ENCODE measurements around the gene ACTL6A.

ACTL6A gene

GRCh38 chr3:179610066-179610465, 47.3 kb downstream of the ACTL6A start:
- Histone ChIP-seq H2AFZ (ENCODE audit: low read depth, low read length) (no peak overlapping the region), H3K27me3 (ENCODE audit: insufficient read depth, low read length, poor library complexity) (no peaks in the 10 kb centered on the region), H3K27ac (ENCODE audit: low read length) (no peak overlapping the region), H3K79me2 (ENCODE audit: insufficient read depth, low read length) (peaks cover 51% of the 10 kb centered on the region), H3K4me1 (ENCODE audit: insufficient read depth, low read length) (peaks cover 20% of the 10 kb centered on the region), H4K20me1 (ENCODE audit: insufficient read depth, low read length) (no peaks in the 10 kb centered on the region), H3K36me3 (ENCODE audit: insufficient read depth, low read length) (no peaks in the 10 kb centered on the region), H3K9me3 (ENCODE audit: insufficient read depth, low read length, severe bottlenecking) (no peaks in the 10 kb centered on the region), H3K4me2 (ENCODE audit: insufficient read depth, low read length) (no peak overlapping the region), H3K4me3 (ENCODE audit: low read depth in 1 of 2, low read length in 2 of 2) (no peak overlapping the region), H3K9ac (ENCODE audit: low read depth, low read length) (no peak overlapping the region)
- no peak for TF ChIP-seq CTCF (IDR thresholded peaks at IDR 0.05; ENCODE audit: borderline replicate concordance, extremely low read depth, low read length, poor library complexity, severe bottlenecking)
- no peak for TF ChIP-seq EZH2 (IDR thresholded peaks at IDR 0.05; ENCODE audit: borderline replicate concordance, low read depth, low read length, severe bottlenecking)
- DNase-seq, result no peak
- no peak for ATAC-seq (ENCODE audit: insufficient read depth, low read depth)

GRCh38 chr3:179613807-179614206, 51.1 kb downstream of the ACTL6A start:
- Histone ChIP-seq H3K9me3 (ENCODE audit: insufficient read depth, low read length, severe bottlenecking) (no peaks in the 10 kb centered on the region), H3K79me2 (ENCODE audit: insufficient read depth, low read length) (peaks cover 23% of the 10 kb centered on the region), H4K20me1 (ENCODE audit: insufficient read depth, low read length) (no peaks in the 10 kb centered on the region), H2AFZ (ENCODE audit: low read depth, low read length) (no peak overlapping the region), H3K4me1 (ENCODE audit: insufficient read depth, low read length) (no peaks in the 10 kb centered on the region), H3K27me3 (ENCODE audit: insufficient read depth, low read length, poor library complexity) (no peaks in the 10 kb centered on the region), H3K4me2 (ENCODE audit: insufficient read depth, low read length) (no peak overlapping the region), H3K4me3 (ENCODE audit: low read depth in 1 of 2, low read length in 2 of 2) (no peak overlapping the region; a peak in 1 of 4 replicates), H3K36me3 (ENCODE audit: insufficient read depth, low read length) (peaks cover 21% of the 10 kb centered on the region; the same call in 1 of the 2 replicates), H3K9ac (ENCODE audit: low read depth, low read length) (no peak overlapping the region), H3K27ac (ENCODE audit: low read length) (no peak overlapping the region)
- DNase-seq, result no peak
- ATAC-seq (ENCODE audit: insufficient read depth, low read depth), result no peak
- TF ChIP-seq EZH2 (IDR thresholded peaks at IDR 0.05; ENCODE audit: borderline replicate concordance, low read depth, low read length, severe bottlenecking) (no peak), CTCF (IDR thresholded peaks at IDR 0.05; ENCODE audit: borderline replicate concordance, extremely low read depth, low read length, poor library complexity, severe bottlenecking) (no peak)

GRCh38 chr3:179615458-179616173, 52.9 kb downstream of the ACTL6A start:
- H2AFZ ChIP-seq (ENCODE audit: low read depth, low read length), result no peak overlapping the region

More at GRCh38 chr3:179615458-179616173, 52.9 kb downstream of the ACTL6A start:
- peaks cover 26% of the 10 kb centered on the region; the same call in 1 of the 2 replicates for H3K36me3 ChIP-seq (ENCODE audit: insufficient read depth, low read length)
- no peak for ATAC-seq (ENCODE audit: insufficient read depth, low read depth)
- no peak overlapping the region for H3K9ac ChIP-seq (ENCODE audit: low read depth, low read length)
- H3K4me3 ChIP-seq (ENCODE audit: low read depth in 1 of 2, low read length in 2 of 2), result no peak overlapping the region
- H3K79me2 ChIP-seq (ENCODE audit: insufficient read depth, low read length), result peaks cover 7% of the 10 kb centered on the region
- H3K9me3 ChIP-seq (ENCODE audit: insufficient read depth, low read length, severe bottlenecking), result no peaks in the 10 kb centered on the region
- no peak overlapping the region for H3K4me2 ChIP-seq (ENCODE audit: insufficient read depth, low read length)
- no peaks in the 10 kb centered on the region for H3K4me1 ChIP-seq (ENCODE audit: insufficient read depth, low read length)
- no peak for DNase-seq
- no peaks in the 10 kb centered on the region for H4K20me1 ChIP-seq (ENCODE audit: insufficient read depth, low read length)
- no peak for TF ChIP-seq CTCF (IDR thresholded peaks at IDR 0.05; ENCODE audit: borderline replicate concordance, extremely low read depth, low read length, poor library complexity, severe bottlenecking)
- TF ChIP-seq EZH2 (IDR thresholded peaks at IDR 0.05; ENCODE audit: borderline replicate concordance, low read depth, low read length, severe bottlenecking), result no peak
- no peak overlapping the region for H3K27ac ChIP-seq (ENCODE audit: low read length)
- H3K27me3 ChIP-seq (ENCODE audit: insufficient read depth, low read length, poor library complexity), result no peaks in the 10 kb centered on the region

Measured in DND-41 (cell line).